Motor neuron (in vitro differentiated cells): Measurements from ENCODE around the gene AMFR. TPM values are rescaled to one million over a fixed set of nuclear protein-coding genes. Genes with fewer than 3 reads are reported as not detected.

Source experiments
- ATAC-seq, 8 experiments: fragments of 200-7000 bp; cut with Tn5 transposase; replicated peaks in 6 of 8; 2 replicates each; pipeline ENCODE4 v1.8.0; 2021; ENCODE audit warnings: mild to moderate bottlenecking in 8 of 8, moderate library complexity in 8 of 8
- H3K27ac ChIP-seq, 2 donors: fragments of 250-450 bp; sonication (Bioruptor Pico); 2 replicates each; pipeline ENCODE4 v1.9.0; 2021; ENCODE audit warnings: antibody characterized with exemption in 2 of 2, mild to moderate bottlenecking in 2 of 2, moderate library complexity in 1 of 2
- H3K4me1 ChIP-seq, 2 donors: fragments of 250-450 bp; sonication (Bioruptor Pico); replicated peaks in 1 of 2; 2 replicates each; pipeline ENCODE4 v1.6.1; 2021; ENCODE audit warnings: antibody characterized with exemption in 2 of 2, mild to moderate bottlenecking in 2 of 2, moderate library complexity in 1 of 2
- H3K4me3 ChIP-seq, 5 donors: fragments of 250-450 bp; sonication (Bioruptor Pico); 2 replicates each; pipeline ENCODE4 v1.9.0; 2021; ENCODE audit warnings: antibody characterized with exemption in 5 of 5, mild to moderate bottlenecking in 5 of 5, moderate library complexity in 4 of 5
- WGBS, 10 experiments: fragments of 450-650 bp; shearing (Covaris generic); methylation state at CpG; one replicate each; pipeline ENCODE4 v1.0.0; 2022; 5-methylcytosine and 5-hydroxymethylcytosine counted together
- in situ Hi-C, 9 experiments: fragments of 400-800 bp; cut with MboI; loops; one replicate each; pipeline ENCODE4 v1.15.0; 2021; ENCODE audit warnings: low sequenced_read_pairs in 9 of 9, low pct_unique_long_range_greater_than_20kb in 2 of 9; ENCODE audit not compliant: unreplicated experiment in 9 of 9
- total RNA-seq, 8 experiments: library from RNA; unstranded; fragments of 300-600 nt; gene quantifications; 2 replicates each; pipeline versions ENCODE4 v1.2.3 to v1.2.4, GENCODE V29; 2022

The AMFR gene
- total RNA-seq, 8 experiments from 2014 or later: 49.1 to 165 (median 60.1) TPM

DNA sequence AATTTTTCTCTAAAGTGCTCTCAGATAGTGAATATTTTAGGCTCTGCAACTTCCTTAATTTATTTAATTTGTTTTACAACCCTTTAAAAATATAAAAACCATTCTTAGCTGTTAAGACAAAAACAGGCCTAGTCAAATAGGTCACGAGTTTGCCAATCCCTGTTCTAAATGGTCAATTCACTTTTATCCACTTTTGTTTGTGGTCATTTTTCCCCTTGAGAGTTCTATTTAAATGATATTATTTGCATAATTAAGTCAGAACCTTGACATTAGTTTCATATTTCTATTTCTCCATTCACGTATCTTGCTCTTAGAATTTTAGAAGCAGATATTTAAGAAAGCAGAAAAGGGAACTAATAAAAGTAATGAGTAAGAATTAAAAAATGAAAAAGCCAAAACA is 4.0 kb downstream of the AMFR start:
- 52 to 100% (median 98%) methylated on average over 1 to 2 of the region's 2 CpGs for WGBS, 10 experiments
- Histone ChIP-seq H3K4me1 (peaks cover 12 to 17% of the 10 kb centered on the region in 2 donors), H3K4me3 (no peak overlapping the region), H3K27ac (no peak overlapping the region)
- in situ Hi-C loops: no loop called here
- no peak for ATAC-seq

DNA sequence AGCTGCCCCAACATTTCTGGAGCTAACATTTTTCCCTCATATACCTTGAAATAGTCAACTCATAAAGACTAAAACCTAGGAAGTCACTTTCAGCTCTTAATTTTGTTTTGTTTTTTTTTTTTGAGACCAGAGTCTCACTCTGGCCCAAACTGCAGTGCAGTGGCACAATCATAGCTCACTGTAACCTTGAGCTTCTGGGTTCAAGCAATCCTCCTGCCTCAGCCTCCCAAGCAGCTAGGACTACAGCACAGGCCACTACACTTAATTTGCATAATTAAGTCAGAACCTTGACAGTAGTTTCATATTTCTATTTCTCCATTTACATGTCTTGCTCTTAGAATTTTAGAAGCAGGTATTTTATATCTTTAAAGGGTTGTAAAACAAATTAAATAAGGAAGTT is 4.7 kb downstream of the AMFR start:
- H3K27ac ChIP-seq: no peak overlapping the region

GRCh38 chr16:56419740-56420548 is 5.4 kb downstream of the AMFR start:
- in situ Hi-C loops: no loop called here

More for the DNA sequence above, 4.7 kb downstream of the AMFR start:
- Histone ChIP-seq H3K4me3 (no peak overlapping the region), H3K4me1 (peaks cover 11 to 12% of the 10 kb centered on the region in 2 donors)
- no peak for ATAC-seq
- in situ Hi-C loops: no loop called here

DNA sequence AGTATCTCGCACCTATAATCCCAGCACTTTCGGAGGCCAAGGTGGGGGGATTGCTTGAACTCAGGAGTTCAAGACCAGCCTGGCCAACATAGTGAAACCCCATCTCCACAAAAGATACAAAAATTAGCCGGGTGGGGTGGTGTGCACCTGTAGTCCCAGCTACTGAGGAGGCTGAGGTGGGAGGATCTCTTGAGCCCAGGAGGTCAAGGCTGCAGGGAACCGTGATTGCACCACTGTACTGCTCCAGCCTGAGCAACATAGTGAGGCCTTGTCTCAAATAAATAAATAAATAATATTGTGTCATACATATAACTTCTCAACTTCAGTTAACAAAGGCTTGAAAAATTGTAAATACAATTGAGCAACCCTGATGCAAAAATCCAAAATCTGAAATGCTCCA is 8.2 kb downstream of the AMFR start:
- in situ Hi-C loops: no loop called here
- Histone ChIP-seq H3K27ac (no peak overlapping the region), H3K4me3 (no peak overlapping the region), H3K4me1 (no peaks in the 10 kb centered on the region)
- ATAC-seq: no peak
- 90 to 100% (median 98%) methylated on average over 2 to 4 of the region's 4 CpGs; no CpG with 5 or more reads in 2 of the 10 experiments for WGBS, 10 experiments

More at GRCh38 chr16:56419740-56420548, 5.4 kb downstream of the AMFR start:
- peaks cover 11 to 12% of the 10 kb centered on the region in 2 donors for H3K4me1 ChIP-seq
- H3K27ac ChIP-seq: no peak overlapping the region
- no peak for ATAC-seq
- WGBS, 10 experiments: 86 to 97% (median 93%) methylated on average over 1 to 8 of the region's 8 CpGs; no CpG with 5 or more reads in 2 of the 10 experiments
- H3K4me3 ChIP-seq: no peak overlapping the region

DNA sequence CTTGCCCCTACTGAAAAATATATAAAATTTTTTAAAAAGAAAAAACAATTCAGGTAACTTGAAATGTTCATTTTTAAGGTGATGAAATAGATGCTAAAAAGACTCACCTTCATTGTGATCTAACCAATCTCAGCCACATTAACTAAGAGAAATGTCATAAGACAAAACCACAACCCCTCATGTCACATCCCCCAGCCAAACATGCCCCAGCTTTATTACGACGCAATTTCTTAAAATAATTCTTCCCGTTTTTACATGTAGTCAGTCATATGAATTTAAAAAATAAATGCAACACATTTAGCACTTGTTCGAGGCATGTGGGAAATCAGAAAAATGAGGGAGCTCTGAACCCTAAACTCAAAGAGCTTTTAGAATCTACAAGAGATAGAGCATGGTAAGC is 9.5 kb downstream of the AMFR start:
- in situ Hi-C loops: no loop called here
- Histone ChIP-seq H3K27ac (no peak overlapping the region), H3K4me1 (no peaks in the 10 kb centered on the region), H3K4me3 (no peak overlapping the region)
- WGBS, 10 experiments: 85 to 100% (median 97%) methylated on average over 1 to 4 of the region's 4 CpGs
- ATAC-seq: no peak

DNA sequence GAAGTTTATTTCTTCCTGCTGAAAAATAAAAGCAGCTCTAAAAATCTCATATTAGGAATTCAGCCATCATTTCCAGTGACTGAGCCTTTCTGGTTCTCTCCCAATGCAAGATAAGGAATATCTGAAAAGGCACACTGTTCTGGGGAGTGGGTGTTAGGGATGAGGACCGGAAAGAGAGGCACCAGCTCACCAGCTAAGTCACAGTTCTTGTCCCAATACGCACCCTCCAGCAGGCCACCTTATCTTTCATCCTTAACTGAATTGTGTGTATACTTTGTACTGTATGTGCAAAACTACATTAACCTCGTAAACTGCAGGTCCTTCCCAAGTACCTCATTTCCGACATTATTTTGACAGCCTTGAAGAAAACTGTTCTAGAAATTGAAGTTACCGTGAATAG is 11.0 kb downstream of the AMFR start:
- in situ Hi-C loops: no loop called here
- no peak for ATAC-seq
- no peak overlapping the region for H3K4me3 ChIP-seq
- 81 to 100% (median 89%) methylated on average over 1 to 5 of the region's 5 CpGs for WGBS, 10 experiments
- no peak overlapping the region for H3K27ac ChIP-seq
- no peaks in the 10 kb centered on the region for H3K4me1 ChIP-seq

GRCh38 chr16:56413381-56413780 is 12.0 kb downstream of the AMFR start:
- no peak for ATAC-seq
- Histone ChIP-seq H3K27ac (no peak overlapping the region), H3K4me3 (no peak overlapping the region), H3K4me1 (no peaks in the 10 kb centered on the region)
- in situ Hi-C loops: no loop called here
- WGBS, 10 experiments: 50 to 96% (median 85%) methylated on average over 2 to 5 of the region's 5 CpGs; no CpG with 5 or more reads in 4 of the 10 experiments

- H3K4me3 ChIP-seq: no peak overlapping the region
- ATAC-seq: no peak
- 86 to 100% (median 96%) methylated on average over 2 of the region's 2 CpGs; no CpG with 5 or more reads in 4 of the 10 experiments for WGBS, 10 experiments
- in situ Hi-C loops: no loop called here
- H3K27ac ChIP-seq: no peak overlapping the region
- no peaks in the 10 kb centered on the region for H3K4me1 ChIP-seq
Measured at GRCh38 chr16:56411624-56412023, 13.7 kb downstream of the AMFR start.

DNA sequence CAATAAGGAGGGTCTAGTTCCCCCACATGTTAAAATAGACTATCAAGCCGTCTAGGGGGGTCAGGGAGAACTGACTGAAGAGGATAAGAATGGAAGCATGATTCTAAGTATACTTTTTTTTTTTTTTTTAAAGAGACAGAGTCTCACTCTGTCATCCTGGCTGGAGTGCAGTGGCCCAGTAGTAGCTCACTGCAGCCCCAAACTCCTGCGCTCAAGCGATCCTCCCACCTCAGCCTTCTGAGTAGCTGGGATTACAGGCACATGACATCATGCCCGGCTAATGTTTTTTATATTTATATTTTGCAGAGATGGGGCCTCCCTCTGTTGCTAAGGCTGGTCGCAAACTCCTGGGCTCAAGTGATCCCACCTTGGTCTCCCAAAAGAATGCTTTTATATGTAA is 14.2 kb downstream of the AMFR start:
- peak in 2 of 8 experiments; percentile 26 to 50 for ATAC-seq
- H3K4me1 ChIP-seq: no peaks in the 10 kb centered on the region
- no peak overlapping the region for H3K4me3 ChIP-seq
- in situ Hi-C loops: no loop called here
- 40 to 100% (median 80%) methylated on average over 1 to 5 of the region's 5 CpGs; no CpG with 5 or more reads in 1 of the 10 experiments for WGBS, 10 experiments
- no peak overlapping the region for H3K27ac ChIP-seq

GRCh38 chr16:56409195-56409594 is 16.1 kb downstream of the AMFR start:
- peak in 3 of 8 experiments; percentile 56 to 81 (median 74) for ATAC-seq
- H3K27ac ChIP-seq: no peak overlapping the region
- no peaks in the 10 kb centered on the region for H3K4me1 ChIP-seq
- no peak overlapping the region for H3K4me3 ChIP-seq
- 48 to 100% (median 82%) methylated on average over 1 to 4 of the region's 4 CpGs; no CpG with 5 or more reads in 2 of the 10 experiments for WGBS, 10 experiments
- in situ Hi-C loops: no loop called here

- WGBS, 10 experiments: 67 to 100% (median 81%) methylated on average over 2 to 7 of the region's 7 CpGs; no CpG with 5 or more reads in 1 of the 10 experiments
- Histone ChIP-seq H3K4me1 (no peaks in the 10 kb centered on the region), H3K27ac (no peak overlapping the region), H3K4me3 (no peak overlapping the region)
- ATAC-seq: no peak
- in situ Hi-C loops: no loop called here
Measured at GRCh38 chr16:56408379-56409098, 16.8 kb downstream of the AMFR start.

GRCh38 chr16:56405977-56406672 is 19.2 kb downstream of the AMFR start:
- no peaks in the 10 kb centered on the region for H3K4me1 ChIP-seq
- no peak for ATAC-seq
- WGBS, 10 experiments: 67 to 100% (median 92%) methylated on average over 1 to 3 of the region's 4 CpGs; no CpG with 5 or more reads in 2 of the 10 experiments
- H3K27ac ChIP-seq: no peak overlapping the region
- in situ Hi-C loops: no loop called here
- H3K4me3 ChIP-seq: no peak overlapping the region

GRCh38 chr16:56401482-56401881 is 23.9 kb downstream of the AMFR start:
- ATAC-seq: peak in 3 of 8 experiments; percentile 44 to 66 (median 56)
- WGBS, 10 experiments: 62 to 100% (median 92%) methylated on average over 1 to 5 of the region's 5 CpGs; no CpG with 5 or more reads in 4 of the 10 experiments
- Histone ChIP-seq H3K27ac (no peak overlapping the region), H3K4me1 (peaks cover 0 to 10% of the 10 kb centered on the region in 2 donors), H3K4me3 (no peak overlapping the region)
- in situ Hi-C loops: no loop called here
